Hepatocyte (in vitro differentiated cells): ENCODE results near the gene PPM1A. TPM values are rescaled to one million over a fixed set of nuclear protein-coding genes. Genes with fewer than 3 reads are reported as not detected.

Experiments used
- DNase-seq: peaks from one replicate; pipeline ENCODE4 v3.0.0-alpha.2; 2016; ENCODE audit warnings: low spot score
- H2AFZ ChIP-seq: fragments of 200-600 bp; sonication (generic); 2 replicates; pipeline ENCODE4 v1.6.0; 2016; ENCODE audit warnings: antibody characterized with exemption, mild to moderate bottlenecking
- H3K27ac ChIP-seq: fragments of 200-600 bp; sonication (generic); 2 replicates; pipeline ENCODE4 v1.5.1; 2016; ENCODE audit warnings: mild to moderate bottlenecking
- H3K27me3 ChIP-seq: fragments of 200-600 bp; sonication (generic); 2 replicates; pipeline ENCODE4 v1.6.1; 2016
- H3K36me3 ChIP-seq: fragments of 200-600 bp; sonication (generic); replicated peaks from 2 replicates; pipeline ENCODE4 v1.5.1; 2016; ENCODE audit warnings: low read depth; ENCODE audit not compliant: insufficient read depth
- H3K4me1 ChIP-seq: fragments of 200-600 bp; sonication (generic); 2 replicates; pipeline ENCODE4 v1.5.1; 2016; ENCODE audit warnings: mild to moderate bottlenecking, moderate library complexity; ENCODE audit not compliant: insufficient read depth
- H3K4me2 ChIP-seq: fragments of 200-600 bp; sonication (generic); 2 replicates; pipeline ENCODE4 v1.6.0; 2016
- H3K4me3 ChIP-seq: fragments of 200-600 bp; sonication (generic); 2 replicates; pipeline ENCODE4 v1.5.1; 2016; ENCODE audit warnings: mild to moderate bottlenecking
- H3K79me2 ChIP-seq: fragments of 200-600 bp; sonication (generic); 2 replicates; pipeline ENCODE4 v1.6.0; 2017; ENCODE audit warnings: mild to moderate bottlenecking
- H3K9me2 ChIP-seq: fragments of 200-600 bp; sonication (generic); replicated peaks from 2 replicates; pipeline ENCODE4 v1.6.0; 2017; ENCODE audit warnings: mild to moderate bottlenecking; ENCODE audit not compliant: insufficient read depth
- H3K9me3 ChIP-seq: fragments of 200-600 bp; sonication (generic); 2 replicates; pipeline ENCODE4 v1.5.1; 2016; ENCODE audit warnings: low read depth, mild to moderate bottlenecking
- H4K20me1 ChIP-seq: fragments of 200-600 bp; sonication (generic); 2 replicates; pipeline ENCODE4 v1.6.0; 2016; ENCODE audit warnings: mild to moderate bottlenecking; ENCODE audit not compliant: insufficient read depth, poor library complexity, severe bottlenecking
- EZH2 ChIP-seq: fragments of 200-600 bp; sonication (generic); IDR thresholded peaks from 2 replicates; pipeline ENCODE4 v1.6.1; 2016; ENCODE audit warnings: antibody characterized with exemption, mild to moderate bottlenecking, borderline replicate concordance
- EZH2phosphoT487 ChIP-seq: fragments of 200-600 bp; sonication (generic); IDR thresholded peaks from one replicate; pipeline ENCODE4 v1.6.1; 2018; ENCODE audit warnings: antibody characterized with exemption, mild to moderate bottlenecking, low read depth, moderate library complexity; ENCODE audit not compliant: unreplicated experiment, severe bottlenecking
- WGBS: methylation state at CpG from one replicate; pipeline ENCODE4 v1.1.6; 2016; ENCODE audit warnings: low lambda C conversion rate; ENCODE audit errors: missing lambda C conversion rate; 5-methylcytosine and 5-hydroxymethylcytosine counted together
- polyA plus RNA-seq: library from polyadenylated mRNA; unstranded; fragments of >200 nt; fragmentation: Nextera tagmentation; extraction: Ambion mirVana; gene quantifications from 2 replicates; pipeline ENCODE4 v1.2.1, GENCODE V29; 2016
- total RNA-seq: library from RNA; depleted of rRNA; stranded (reverse); fragments of >200 nt; gene quantifications from 2 replicates; pipeline ENCODE4 v1.2.3, GENCODE V29; 2014
- TF ChIP-seq, protein P1 (sequence below): fragments of 200-600 bp; sonication (generic); IDR thresholded peaks from 2 replicates; pipeline ENCODE4 v1.5.1; 2016; ENCODE audit warnings: antibody characterized with exemption, mild to moderate bottlenecking; ENCODE audit not compliant: poor library complexity

The PPM1A gene
- total and polyA plus RNA-seq, 2 experiments from 2014 or later, result 24.2 to 41.7 TPM

DNA sequence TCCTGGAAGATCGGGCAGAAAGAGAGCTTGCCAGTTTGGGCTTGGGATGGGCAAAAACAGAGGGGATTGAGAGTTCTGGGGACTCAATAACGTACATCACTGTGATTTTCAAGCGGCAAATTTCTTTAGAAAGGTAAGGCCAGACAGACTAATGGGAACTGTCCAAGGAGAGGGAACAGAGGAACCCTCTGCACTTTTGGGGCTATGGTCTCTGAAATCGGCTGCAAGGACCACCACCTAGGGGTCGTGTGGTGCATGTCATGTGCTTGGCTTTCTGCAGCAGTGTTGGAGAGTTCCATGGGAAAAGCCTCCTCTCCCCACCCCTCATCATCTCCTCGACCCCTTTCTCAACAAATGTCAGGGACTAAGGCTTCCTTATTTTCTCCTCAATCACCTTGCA is 79.6 kb downstream of the PPM1A start:
- Histone ChIP-seq H3K9me3 (no peaks in the 10 kb centered on the region), H3K9me2 (no peaks in the 10 kb centered on the region), H4K20me1 (no peaks in the 10 kb centered on the region), H2AFZ (no peak overlapping the region), H3K36me3 (no peaks in the 10 kb centered on the region), H3K4me3 (no peak overlapping the region), H3K27me3 (peaks cover 32% of the 10 kb centered on the region), H3K4me1 (no peaks in the 10 kb centered on the region), H3K27ac (no peak overlapping the region), H3K4me2 (no peak overlapping the region), H3K79me2 (no peaks in the 10 kb centered on the region)
- 54% methylated on average over 6 of the region's 6 CpGs for WGBS
- DNase-seq, result no peak
- no peak for TF ChIP-seq EZH2phosphoT487
- no peak for TF ChIP-seq EZH2
- TF ChIP-seq, protein P1, sequence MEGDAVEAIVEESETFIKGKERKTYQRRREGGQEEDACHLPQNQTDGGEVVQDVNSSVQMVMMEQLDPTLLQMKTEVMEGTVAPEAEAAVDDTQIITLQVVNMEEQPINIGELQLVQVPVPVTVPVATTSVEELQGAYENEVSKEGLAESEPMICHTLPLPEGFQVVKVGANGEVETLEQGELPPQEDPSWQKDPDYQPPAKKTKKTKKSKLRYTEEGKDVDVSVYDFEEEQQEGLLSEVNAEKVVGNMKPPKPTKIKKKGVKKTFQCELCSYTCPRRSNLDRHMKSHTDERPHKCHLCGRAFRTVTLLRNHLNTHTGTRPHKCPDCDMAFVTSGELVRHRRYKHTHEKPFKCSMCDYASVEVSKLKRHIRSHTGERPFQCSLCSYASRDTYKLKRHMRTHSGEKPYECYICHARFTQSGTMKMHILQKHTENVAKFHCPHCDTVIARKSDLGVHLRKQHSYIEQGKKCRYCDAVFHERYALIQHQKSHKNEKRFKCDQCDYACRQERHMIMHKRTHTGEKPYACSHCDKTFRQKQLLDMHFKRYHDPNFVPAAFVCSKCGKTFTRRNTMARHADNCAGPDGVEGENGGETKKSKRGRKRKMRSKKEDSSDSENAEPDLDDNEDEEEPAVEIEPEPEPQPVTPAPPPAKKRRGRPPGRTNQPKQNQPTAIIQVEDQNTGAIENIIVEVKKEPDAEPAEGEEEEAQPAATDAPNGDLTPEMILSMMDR, result no peak

GRCh38 chr14:60329274-60329673 is 80.3 kb downstream of the PPM1A start:
- TF ChIP-seq EZH2phosphoT487 (no peak), EZH2 (no peak)
- TF ChIP-seq, protein P1, result no peak
- DNase-seq, result no peak
- no peaks in the 10 kb centered on the region for H4K20me1 ChIP-seq
- 77% methylated on average over 2 of the region's 2 CpGs for WGBS
- no peaks in the 10 kb centered on the region for H3K9me2 ChIP-seq
- no peak overlapping the region for H3K27ac ChIP-seq
- no peaks in the 10 kb centered on the region for H3K9me3 ChIP-seq
- no peak overlapping the region for H3K4me3 ChIP-seq
- no peaks in the 10 kb centered on the region for H3K79me2 ChIP-seq
- peaks cover 32% of the 10 kb centered on the region for H3K27me3 ChIP-seq
- H3K36me3 ChIP-seq, result no peaks in the 10 kb centered on the region
- no peak overlapping the region for H3K4me2 ChIP-seq
- no peak overlapping the region for H2AFZ ChIP-seq
- no peaks in the 10 kb centered on the region for H3K4me1 ChIP-seq

DNA sequence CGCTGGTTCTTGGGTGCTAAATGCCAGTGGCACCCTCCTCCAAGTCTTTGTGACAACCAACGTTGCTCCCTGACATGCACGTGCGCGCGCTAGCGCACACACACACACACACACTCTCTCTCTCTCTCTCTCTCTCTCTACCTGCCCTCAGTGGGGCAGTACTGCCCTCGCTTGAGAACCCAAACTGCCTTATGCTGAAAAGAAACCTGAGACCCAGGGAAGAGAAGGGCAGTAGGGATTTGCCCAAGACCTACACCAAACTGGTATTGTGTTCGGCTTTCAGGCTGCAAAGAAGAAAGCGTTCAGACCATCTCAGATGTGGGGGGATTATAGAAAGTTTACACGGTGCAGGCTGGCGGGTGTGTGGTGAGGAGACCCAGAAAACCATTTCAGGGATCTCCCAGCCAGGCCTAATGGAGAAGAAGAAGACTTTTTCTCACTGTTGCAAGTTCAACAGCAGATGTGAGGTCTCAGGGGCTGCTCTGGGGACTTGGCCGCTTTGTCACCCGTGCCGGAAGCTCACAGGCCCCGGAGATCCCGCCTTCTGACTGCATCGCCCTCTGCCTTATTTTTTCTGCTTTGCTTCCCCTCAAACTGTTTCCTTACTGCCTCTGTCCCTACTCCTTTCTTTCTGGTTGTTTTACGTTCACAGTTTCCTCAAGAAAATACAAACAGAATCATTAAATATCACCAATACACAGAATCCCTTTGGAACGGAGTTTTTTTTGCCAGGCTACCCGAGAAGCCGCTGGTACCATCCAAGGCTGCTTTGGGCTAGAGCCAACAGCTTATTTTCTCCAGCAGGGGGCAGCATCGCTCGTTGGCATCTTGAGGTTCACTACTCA is 82.4 kb downstream of the PPM1A start:
- TF ChIP-seq, protein P1, result peak; percentile 82
- no peak for TF ChIP-seq EZH2
- Histone ChIP-seq H3K4me1 (no peaks in the 10 kb centered on the region), H3K27me3 (peaks cover 40% of the 10 kb centered on the region), H3K36me3 (no peaks in the 10 kb centered on the region), H4K20me1 (no peaks in the 10 kb centered on the region), H3K27ac (no peak overlapping the region), H2AFZ (peak overlapping the region; percentile 46), H3K4me2 (peak overlapping the region; percentile 67), H3K79me2 (no peaks in the 10 kb centered on the region), H3K9me2 (no peaks in the 10 kb centered on the region), H3K4me3 (peak overlapping the region; percentile 2), H3K9me3 (no peaks in the 10 kb centered on the region)
- DNase-seq, result peak; percentile 77
- WGBS, result 25% methylated on average over 24 of the region's 24 CpGs
